Measurements from ENCODE around the gene RAMACL.

RAMACL gene

DNA sequence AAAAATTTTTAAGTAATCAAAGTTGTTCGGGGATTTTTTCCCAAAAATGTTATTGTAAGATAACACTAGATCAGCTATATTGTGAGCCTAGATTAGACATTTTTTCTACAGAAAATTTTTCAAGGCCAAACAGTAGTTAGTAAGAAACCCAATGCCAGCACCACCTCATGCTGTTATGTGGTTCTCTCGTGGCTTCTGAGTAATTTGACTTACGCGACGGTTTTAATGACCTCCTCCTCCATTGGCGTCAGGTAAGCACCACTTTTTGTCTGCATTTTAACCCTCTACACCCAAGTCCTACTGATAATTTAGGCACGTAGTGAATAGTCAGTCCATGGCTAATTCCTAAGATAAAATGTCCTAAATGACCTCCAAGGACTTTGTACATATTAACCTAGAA is 30.9 kb upstream of the RAMACL start:
- no peak for TF ChIP-seq CTCF (IDR thresholded peaks at IDR 0.05; ENCODE audit: low read length, missing control alignments)
- H3K4me3 ChIP-seq (replicated peaks; ENCODE audit: low read depth, low read length), result no peak overlapping the region
- DNase-seq (ENCODE audit: low read depth), result no peak

GRCh38 chr6:166616261-166617238 is 30.1 kb upstream of the RAMACL start:
- no peak for DNase-seq (ENCODE audit: low read depth)
- H3K4me3 ChIP-seq (replicated peaks; ENCODE audit: low read depth, low read length), result no peak overlapping the region
- TF ChIP-seq CTCF (IDR thresholded peaks at IDR 0.05; ENCODE audit: low read length, missing control alignments), result no peak

DNA sequence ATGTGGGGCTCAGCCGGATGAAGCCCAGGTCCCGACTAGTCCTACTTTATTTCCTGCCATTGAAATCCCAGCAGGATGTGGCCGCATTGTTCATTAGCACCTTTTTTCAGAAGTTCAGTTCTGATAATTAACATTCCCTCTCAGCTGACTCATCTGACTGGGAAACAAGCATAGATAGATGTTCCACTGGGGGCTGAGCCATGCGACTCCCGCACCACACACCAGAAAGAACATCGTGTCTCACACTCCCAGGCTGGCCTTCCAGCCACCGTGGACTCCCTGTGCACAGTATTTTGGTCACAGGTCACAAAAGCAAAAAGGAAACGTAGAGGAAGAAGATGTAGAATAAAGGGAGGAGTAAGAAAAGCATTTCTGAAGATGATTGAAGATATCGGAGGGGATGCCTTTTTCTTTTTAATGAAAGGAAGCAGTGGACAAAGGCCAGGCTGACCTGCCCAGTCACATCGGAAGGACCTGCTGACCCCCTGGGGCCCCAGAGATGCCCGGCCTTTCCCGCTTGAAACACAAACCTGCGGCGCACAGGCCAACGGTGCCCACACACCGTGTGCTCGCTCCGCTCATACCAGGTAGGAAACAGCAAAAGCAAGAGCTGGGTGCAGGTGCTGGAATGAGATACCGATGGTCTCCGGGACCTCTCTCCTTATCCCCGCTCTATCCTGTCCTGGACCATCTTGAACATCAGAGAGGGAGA is 28.7 kb upstream of the RAMACL start:
- H3K4me3 ChIP-seq (replicated peaks; ENCODE audit: low read depth, low read length), result no peak overlapping the region

GRCh38 chr6:166614589-166614988 is 28.1 kb upstream of the RAMACL start:
- DNase-seq (ENCODE audit: low read depth), result peak; percentile 22
- no peak overlapping the region for H3K4me3 ChIP-seq (replicated peaks; ENCODE audit: low read depth, low read length)
- no peak for TF ChIP-seq CTCF (IDR thresholded peaks at IDR 0.05; ENCODE audit: low read length, missing control alignments)

More for the DNA sequence above, 28.7 kb upstream of the RAMACL start:
- DNase-seq (ENCODE audit: low read depth), result peak; percentile 37
- TF ChIP-seq CTCF (IDR thresholded peaks at IDR 0.05; ENCODE audit: low read length, missing control alignments), result no peak

GRCh38 chr6:166614171-166614583 is 27.7 kb upstream of the RAMACL start:
- H3K4me3 ChIP-seq (replicated peaks; ENCODE audit: low read depth, low read length), result no peak overlapping the region
- no peak for DNase-seq (ENCODE audit: low read depth)
- no peak for TF ChIP-seq CTCF (IDR thresholded peaks at IDR 0.05; ENCODE audit: low read length, missing control alignments)

DNA sequence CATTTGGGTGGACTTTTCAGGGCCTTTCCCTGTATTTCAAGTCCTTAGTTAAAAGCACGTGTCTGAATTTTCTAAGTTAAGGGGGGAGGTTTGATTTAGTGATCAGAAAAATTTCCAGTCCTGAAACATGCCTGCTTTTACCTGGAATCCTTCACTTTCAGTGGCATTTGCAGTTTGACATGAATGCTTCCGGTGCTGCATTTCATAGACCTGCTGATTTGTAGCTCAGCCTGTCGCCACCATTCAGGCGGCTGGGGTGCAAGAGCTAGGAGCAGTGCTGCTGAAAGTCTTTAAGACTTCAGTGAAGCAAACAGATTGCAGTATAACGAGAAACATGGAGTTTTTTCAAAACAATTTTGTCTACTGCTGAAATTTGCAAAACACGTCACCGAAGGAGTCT is 26.5 kb upstream of the RAMACL start:
- no peak overlapping the region for H3K4me3 ChIP-seq (replicated peaks; ENCODE audit: low read depth, low read length)
- TF ChIP-seq CTCF (IDR thresholded peaks at IDR 0.05; ENCODE audit: low read length, missing control alignments), result no peak
- DNase-seq (ENCODE audit: low read depth), result no peak

Data from fibroblast of pulmonary artery (primary cell).